GM21619 (cell line): Measurements from ENCODE around the gene LGSN.
A peak's percentile ranks its signal among the peaks of the same experiment; 100 is the strongest.
"Not testable (repeated sequence)": the region's sequence is repeated elsewhere in the genome, so short reads cannot be mapped to it uniquely, and the experiment has no call there.

ENCODE experiments used
- ATAC-seq: cut with Tn5 transposase; IDR thresholded peaks from one replicate; pipeline ENCODE4 v1.9.1; 2021; ENCODE audit not compliant: unreplicated experiment

The LGSN gene

GRCh38 chr6:63246581-63246980 lies 73.2 kb downstream of the LGSN start:
- no peak for ATAC-seq

GRCh38 chr6:63245909-63246308 lies 73.9 kb downstream of the LGSN start:
- peak; percentile 69 for ATAC-seq

GRCh38 chr6:63245420-63245819 lies 74.4 kb downstream of the LGSN start:
- no peak for ATAC-seq

GRCh38 chr6:63236398-63236817 lies 83.4 kb downstream of the LGSN start:
- peak; percentile 61 for ATAC-seq

- not testable (repeated sequence) for ATAC-seq
These were observed 89.3 kb downstream of the LGSN start for GRCh38 chr6:63230511-63230910.

GRCh38 chr6:63230027-63230426 lies 89.8 kb downstream of the LGSN start:
- ATAC-seq, result not testable (repeated sequence)

- not testable (repeated sequence) for ATAC-seq
These were observed 91.6 kb downstream of the LGSN start for GRCh38 chr6:63227928-63228894.

GRCh38 chr6:63225987-63226386 lies 93.8 kb downstream of the LGSN start:
- ATAC-seq, result not testable (repeated sequence)
